SKM-1 (cell line): ENCODE measurements around the gene GPR141.

Experiments
- DNase-seq: peaks from one replicate; lab custom pipeline; 2025; ENCODE audit not compliant: unreplicated experiment; lab: John Stamatoyannopoulos, UW

Gene GPR141

DNA sequence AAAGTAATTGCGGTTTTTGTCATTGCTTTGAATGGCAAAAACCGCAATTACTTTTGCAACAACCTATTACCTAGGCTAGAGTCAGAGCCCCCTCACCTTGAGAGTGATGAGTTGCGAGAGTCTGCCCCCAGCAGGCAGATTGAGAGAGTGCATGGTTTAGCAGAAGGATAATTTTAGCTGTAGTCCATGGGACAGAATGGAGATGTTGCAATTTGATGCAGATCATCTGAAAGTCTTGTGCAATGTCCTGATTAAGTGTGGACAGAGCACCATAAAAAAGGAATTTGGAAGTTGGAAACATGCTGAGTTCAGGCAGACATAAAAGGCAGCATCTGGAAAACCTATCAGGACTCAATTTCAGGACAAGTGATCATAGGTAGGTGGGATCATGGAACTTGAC, 48.7 kb downstream of the GPR141 start:
- DNase-seq: peak; percentile 87

DNA sequence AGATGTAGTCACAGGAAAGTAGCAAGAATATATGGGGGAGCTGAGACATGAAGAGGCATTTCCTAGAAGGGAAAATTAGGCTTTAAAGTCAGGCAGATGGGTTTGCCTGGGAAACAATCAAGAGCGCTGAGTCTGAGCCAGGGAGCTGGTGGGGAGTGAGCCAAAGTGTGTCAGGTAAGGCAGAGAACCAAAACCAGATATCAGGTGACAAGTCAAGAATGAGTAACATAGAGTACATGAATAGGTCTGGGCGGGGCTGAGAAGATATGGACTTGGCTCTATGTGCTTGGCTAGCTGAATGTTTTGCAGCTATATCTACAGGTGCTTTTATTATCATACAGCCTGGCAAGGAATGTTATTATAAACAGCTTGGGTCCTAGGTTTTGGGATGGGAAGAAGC, 49.3 kb downstream of the GPR141 start:
- no peak for DNase-seq

DNA sequence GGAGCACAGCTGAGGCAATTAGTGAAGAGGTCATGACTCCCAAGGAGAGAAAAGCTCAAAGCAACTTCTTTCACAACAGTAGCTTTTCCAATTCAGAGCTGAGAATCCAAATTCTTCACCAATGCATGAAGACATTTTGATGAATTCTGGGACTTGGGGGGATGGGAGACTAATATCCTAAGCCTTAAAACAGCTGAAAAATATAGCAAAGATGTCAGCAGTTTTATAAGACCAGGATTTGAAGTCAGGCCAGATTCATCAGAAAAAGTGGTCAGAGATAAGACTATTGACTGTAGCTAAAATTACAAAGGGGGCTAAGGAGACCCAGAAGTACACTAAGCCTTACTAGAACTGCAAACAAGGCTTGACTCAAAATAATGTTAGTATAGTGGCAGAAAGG, 51.6 kb downstream of the GPR141 start:
- DNase-seq: no peak

DNA sequence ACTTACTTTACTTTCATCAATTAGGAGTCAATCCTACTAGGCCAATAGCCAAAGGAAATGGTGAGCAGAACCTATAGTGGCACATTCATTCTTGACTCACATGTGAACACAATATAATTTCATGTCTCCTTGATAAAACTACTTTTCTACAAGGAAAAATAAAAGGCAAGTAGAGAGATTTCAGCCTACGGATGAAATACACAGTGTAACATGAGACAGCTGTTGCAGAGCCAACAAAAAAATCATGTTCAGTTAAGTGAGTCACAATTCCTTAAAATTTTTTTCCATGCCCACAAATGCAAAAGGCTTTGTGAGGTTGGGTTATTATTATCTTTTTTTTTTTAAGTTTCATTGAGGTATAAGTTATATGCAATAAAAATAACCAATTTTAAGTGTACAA, 54.8 kb downstream of the GPR141 start:
- no peak for DNase-seq

DNA sequence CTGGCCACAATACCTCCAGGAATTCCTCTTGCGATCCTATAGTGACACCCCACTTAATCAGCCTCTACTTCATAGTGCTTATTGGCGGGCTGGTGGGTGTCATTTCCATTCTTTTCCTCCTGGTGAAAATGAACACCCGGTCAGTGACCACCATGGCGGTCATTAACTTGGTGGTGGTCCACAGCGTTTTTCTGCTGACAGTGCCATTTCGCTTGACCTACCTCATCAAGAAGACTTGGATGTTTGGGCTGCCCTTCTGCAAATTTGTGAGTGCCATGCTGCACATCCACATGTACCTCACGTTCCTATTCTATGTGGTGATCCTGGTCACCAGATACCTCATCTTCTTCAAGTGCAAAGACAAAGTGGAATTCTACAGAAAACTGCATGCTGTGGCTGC, 56.8 kb downstream of the GPR141 start:
- no peak for DNase-seq

DNA sequence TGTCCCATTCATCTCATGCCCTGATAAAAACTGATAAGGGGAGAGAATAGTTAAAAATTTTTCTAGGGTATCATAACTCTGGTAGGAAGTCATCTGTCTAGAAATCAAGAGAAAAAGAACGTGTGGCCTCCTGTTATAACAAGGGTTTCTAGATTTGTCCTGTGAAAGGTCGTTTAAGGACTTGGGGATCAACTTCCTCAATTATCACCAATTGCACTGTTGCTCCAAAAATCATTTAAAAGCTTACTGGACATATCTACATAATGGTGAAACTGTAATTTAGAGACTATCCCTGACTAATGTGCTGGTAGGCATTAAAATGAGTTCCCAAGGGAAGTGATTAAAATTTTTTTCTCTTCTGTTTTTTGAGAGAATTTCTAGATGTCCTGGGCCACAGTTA, 58.2 kb downstream of the GPR141 start:
- DNase-seq: peak; percentile 35

DNA sequence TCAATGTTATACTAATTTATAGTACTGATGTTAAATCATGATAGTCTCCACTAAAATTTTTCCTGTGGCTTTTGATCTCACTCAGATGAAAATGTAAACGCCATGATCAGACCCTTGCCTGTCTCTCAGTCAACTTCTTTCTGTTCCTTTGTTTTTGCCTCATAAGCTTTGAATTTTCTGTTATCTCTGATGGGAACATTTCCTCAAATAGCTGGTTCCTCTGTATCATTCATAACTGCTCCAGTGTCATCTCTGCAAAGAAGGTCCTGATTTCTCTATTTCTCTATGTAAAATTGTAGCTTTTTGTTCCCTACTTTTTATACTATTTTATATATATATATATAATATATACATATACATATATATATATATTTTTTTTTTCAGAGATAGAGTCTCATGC, 67.5 kb downstream of the GPR141 start:
- DNase-seq: no peak

DNA sequence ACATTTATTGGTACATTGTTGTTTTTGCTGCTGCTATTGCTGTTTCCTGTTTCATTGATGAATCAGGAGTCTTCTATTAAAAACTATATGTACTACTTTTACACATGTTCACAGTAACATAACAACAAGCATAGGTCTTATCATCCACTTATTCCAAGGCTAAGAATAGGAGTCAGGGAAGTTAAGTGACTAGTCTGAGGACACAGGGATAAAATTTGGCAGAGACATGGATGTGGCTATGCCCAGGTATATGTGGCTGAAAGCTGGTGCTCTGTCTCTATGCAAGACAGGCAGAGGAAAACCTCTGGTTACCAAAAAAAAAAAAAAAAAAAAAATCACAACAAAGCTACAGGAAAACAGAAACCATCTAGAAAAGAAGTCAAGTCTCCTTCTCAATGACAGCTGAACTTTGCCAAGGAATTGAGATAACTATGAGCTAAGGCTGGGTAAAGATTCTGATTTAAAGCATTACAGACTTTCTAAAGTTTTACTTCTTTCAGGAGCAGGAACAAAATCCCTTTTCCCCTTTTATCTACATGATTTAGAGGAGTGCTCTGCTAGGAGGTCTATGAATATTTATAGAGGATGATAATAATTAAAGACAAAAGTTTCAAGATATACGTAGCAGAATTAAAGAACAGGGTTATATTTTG, 70.0 kb downstream of the GPR141 start:
- no peak for DNase-seq

DNA sequence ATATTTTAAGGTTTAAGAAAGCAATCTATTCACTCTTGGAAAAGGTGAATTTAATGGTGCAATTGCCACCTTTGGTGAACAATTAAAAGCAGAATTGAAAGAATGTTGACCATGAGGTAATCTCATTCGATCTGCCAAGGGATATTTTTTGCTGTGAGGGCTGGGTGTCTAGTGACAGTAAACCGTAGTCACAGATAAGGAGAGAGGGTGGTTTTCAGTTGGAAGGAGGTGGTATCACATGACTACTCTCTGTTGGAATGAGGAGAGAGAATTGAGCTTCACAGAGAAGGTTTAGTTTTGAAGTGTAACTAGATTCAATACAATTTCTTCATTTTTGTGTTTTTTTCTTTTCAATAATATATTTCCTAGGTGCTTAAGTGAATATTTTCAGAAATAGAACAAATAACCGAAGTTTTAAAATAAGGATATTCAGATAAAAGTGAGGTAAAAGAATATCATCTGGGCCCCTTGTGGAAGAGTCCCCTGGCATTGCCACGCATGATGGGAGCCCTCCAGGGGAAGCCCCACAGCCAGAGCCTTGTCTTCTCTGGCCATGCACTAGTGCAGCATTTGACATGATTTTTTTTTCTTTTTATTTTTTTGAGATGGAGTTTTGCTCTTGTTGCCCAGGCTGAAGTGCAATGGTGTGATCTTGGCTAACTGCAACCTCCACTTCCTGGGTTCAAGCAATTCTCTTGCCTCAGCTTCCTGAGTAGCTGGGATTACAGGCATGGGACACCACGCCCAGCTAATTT, 73.4 kb downstream of the GPR141 start:
- DNase-seq: no peak

DNA sequence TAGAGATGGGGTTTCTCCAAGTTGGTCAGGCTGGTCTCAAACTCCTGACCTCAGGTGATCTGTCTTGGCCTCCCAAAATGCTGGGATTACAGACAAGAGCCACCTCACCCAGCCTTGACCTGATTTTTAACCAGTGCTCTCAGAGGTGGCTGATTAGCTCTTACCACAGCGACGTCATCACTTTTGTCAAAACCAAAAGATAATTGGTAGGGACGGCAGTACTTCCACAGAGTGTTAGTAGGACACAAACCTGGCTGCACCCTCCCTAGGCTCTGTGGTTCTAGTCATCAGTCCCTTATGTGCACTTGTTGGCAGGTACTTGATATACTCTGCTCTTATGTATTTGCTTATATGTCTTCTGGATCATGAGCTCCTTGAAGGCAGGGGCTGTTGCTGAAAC, 74.0 kb downstream of the GPR141 start:
- no peak for DNase-seq

DNA sequence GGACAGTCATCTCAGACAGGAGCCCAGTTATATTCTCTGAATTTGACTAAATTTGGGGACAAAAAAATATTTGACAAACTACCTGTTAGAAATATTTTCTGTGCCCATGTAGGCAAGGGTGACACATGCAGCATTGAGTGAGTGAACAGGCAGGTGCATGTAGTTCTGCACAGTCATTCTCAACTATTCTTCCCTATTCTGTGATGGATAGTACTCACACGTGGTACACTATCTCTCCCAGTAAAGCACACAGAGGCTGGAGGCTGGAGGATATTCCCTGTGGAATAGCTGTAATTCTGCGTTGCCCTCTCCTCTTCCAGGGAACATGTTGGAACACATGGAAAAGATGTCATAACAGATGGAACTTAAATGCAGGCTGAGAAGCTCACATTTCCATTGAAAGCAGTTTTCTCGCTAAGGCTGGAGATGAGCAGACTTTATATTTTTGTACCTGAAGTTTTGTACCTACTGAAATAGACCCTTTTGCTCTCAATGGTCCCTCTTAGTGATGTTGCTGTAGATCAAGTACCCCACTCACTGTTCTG, 75.0 kb downstream of the GPR141 start:
- no peak for DNase-seq

DNA sequence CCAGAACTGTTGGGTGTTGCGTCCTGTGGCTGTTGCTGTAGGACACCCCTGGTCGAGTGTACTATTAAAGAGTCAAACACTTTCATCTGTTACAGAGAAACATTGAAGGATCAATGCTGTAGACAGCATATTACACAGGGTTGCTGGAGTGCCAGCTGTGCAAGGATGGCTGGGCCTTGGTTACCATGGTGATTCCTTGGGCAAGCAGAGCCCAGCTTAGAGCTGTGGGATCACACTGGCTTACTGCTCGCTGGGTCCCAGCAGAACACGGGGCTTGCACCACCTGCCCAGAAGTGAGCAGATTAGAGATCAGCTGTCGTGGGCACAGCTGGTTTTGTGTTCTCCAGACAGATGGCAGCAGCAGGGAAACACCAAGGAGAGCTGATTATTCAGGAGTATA, 76.0 kb downstream of the GPR141 start:
- no peak for DNase-seq

DNA sequence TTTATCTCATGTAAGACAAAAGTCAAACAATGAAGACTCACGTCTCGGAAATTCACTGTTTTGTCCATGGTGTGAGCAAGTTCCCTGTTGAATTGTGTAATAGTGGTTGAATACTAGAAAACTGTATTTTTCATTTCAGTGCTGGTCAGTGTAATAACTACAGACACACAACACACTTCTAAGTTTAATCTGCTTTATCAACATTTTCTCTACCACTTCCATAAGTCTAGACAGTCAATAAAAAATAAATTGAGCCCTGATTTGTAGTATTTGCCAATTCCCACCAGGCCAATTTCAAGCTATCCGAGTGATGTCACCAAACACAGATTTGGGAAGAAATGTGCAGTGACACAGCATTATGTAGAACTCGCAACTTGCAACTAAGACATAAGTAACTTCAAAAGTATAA, 81.9 kb downstream of the GPR141 start:
- DNase-seq: no peak

DNA sequence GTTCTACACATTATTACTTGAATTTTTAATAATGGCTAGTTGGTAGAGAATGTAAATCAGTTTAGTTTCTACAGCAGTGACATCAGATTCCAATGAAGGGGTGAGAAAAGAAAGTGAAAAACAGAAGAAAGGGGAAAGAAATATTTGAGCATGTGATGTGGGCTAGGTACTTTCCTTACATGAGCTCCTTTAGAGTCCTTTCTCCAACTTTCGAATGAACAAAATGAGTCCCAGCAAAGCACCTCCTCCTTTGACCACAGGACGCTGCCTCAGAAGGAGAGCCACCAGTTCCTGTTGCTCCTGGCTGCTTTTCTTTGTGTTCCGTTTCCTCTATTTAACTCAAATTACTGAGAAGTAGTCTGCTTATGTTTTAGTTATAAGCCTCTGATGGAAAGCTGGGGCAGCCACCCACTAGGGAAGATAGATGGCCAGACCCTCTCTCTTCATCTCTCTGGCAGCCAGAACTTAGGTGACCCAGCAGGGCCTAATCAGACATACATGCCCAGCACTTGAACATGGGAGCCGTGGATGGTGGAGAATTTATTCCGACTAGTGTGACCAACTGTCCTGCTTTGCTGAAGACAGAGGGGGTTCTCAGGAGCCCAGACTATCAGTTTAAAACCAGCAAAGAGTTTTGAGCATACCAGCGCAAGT, 82.4 kb downstream of the GPR141 start:
- peak; percentile 10 for DNase-seq

DNA sequence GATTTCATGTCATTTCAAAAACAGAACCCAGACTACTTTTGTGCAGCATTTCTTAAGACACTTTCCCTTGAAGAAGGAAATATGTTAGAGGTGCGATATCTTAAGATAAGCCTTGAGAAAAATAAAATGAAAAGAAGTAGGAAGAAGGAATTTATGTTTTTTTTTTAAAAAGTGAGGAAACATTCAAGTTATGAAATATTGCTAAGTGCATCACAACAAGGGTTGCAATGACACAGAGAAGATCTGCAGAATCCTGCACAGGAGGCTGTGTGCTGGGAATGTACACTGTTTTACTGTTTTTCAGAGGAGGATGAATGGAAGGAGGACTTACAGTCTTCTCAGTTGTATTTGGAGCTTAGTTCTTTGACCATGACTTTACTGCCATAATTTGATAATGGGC, 85.0 kb downstream of the GPR141 start:
- DNase-seq: no peak

DNA sequence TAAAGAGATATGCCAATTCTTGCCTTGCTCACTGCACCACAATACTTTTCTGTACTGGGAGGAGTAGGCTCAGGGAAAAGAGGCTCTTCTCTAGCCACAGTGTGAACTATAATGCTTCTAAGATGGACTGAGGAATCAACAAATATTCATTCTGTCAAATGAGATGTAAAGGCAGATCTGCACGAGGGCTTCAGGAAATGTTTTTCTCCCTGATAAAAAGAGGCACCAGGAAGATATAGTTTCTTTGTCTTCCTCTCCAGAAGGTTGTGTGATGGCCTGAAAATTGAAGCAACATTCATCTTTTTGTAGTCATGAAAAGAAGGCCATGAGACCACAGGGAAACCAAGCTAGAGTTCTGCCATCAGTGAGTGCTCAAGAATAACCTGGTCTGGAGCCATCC, 85.7 kb downstream of the GPR141 start:
- DNase-seq: no peak

DNA sequence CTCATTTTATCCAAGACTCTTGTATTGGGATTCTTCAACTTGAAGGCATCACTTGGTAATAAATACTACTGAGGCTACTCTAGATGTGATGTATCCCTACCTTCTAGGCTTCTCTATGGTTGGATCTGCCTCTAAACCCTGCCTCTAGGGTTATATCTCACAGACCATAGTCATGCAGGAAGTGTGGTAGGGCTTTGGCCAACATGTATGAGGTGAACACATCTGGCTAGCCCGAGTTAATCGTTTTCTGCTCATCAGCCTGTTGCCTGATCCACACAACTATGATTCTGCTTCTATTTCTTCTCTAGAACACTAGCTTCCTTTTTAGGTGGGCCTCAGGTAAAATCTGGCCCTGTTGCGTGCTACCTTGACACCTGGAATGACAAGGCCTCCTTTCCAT, 86.2 kb downstream of the GPR141 start:
- DNase-seq: no peak

DNA sequence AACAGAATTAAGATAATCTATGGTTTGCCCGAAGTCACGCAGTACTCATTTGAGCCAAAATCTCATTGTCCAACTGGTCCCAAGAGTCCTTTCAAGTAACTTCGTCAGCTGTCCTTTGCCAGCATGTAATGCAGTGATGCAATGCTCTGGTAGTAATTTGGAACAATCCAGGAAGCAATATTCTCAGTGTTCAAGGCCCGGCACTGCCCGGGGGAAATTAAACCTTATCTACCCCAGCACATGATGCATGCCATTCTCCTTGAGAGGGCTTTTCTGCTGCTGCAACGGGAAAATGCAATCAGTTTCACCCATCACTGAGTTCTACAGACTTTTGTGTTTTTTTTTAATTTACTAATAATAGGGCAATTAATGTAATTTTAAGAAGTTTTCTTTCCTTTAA, 87.3 kb downstream of the GPR141 start:
- DNase-seq: no peak

DNA sequence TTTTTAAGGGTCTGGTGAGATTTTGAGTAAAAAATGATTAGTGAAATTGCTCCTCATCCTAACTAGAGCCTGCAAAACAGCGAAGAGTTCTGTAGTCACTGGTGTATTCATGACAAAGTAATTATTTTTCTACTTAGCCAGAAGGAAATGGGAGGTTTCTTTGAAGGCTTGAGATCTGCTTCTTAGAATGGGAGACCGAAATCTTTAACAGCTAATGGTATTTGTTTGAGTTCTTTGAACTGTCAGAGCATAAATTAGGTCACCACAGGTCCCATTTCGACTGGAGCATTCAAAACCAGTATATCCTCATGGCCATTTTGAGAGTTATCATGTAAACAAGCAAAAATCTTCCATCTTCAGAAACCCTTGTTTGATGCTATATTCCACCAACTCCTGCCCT, 87.8 kb downstream of the GPR141 start:
- no peak for DNase-seq

DNA sequence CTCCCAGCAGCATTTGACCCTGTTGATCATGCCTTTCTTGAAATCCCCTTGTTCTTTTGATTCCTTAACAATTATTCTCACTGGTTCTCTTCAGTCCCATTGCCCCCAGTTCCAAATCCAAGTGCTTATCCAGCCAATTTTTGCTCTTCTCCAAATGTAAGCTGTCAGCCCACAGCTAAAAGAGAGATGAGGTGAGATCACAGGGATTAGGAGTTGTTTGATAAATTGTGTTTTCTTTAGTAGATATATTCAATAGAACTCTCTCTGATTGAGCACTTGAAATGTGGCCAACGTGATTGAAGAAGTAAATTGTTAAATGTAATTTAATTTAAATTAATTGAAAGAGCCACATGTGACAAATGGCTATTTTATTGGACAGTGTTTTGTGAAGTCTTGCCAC, 88.2 kb downstream of the GPR141 start:
- DNase-seq: no peak

DNA sequence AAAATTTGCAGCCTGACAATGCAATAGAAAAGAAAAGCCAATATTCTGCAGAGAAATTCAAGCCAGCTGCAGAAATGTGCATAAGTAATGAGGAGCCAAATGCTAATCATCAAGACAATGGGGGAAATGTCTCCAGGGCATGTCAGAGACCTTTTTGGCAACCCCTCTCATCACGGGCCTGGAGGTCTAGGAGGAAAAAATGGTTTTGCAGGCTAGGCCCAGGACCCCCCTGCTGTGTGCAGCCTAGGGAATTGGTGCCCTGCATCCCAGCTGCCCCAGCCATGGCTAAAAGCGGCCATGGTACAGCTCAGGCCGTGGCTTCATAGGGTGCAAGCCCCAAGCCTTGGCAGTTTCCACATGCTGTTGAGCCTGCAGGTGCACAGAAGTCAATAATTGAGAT, 92.4 kb downstream of the GPR141 start:
- DNase-seq: no peak

DNA sequence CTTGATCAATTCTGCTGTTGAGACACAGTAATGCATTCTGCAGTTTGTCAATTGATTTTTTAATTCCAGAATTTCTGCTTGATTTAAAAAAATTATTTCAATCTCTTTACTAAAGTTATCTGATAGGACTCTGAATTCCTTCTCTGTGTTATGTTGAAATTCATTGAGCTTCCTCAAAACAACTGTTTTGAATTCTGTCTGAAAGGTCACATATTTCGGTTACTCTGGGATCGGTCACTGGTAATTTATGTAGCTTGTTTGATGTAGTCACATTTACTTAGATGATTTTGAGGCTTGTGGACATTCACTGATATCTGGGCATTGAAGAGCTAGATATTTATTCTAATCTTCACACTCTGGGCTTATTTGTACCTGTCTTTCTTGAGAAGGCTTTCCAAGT, 97.6 kb downstream of the GPR141 start:
- no peak for DNase-seq
